ENCODE data around the gene NMU.
"Not testable (repeated sequence)": the region's sequence is repeated elsewhere in the genome, so short reads cannot be mapped to it uniquely, and the experiment has no call there.

The NMU gene

GRCh38 chr4:55553441-55554201 is 82.5 kb downstream of the NMU start:
- DNase-seq, result no peak

GRCh38 chr4:55551964-55552363 is 84.1 kb downstream of the NMU start:
- DNase-seq, result not testable (repeated sequence)

- DNase-seq, result no peak
Observed at GRCh38 chr4:55549888-55550287, 86.2 kb downstream of the NMU start.

- no peak for DNase-seq
Observed at GRCh38 chr4:55547918-55548317, 88.2 kb downstream of the NMU start.

GRCh38 chr4:55547466-55547770 is 88.7 kb downstream of the NMU start:
- DNase-seq, result no peak

GRCh38 chr4:55546756-55547465 is 89.2 kb downstream of the NMU start, which contains the start of gene CLOCK:
Gene CLOCK, minus strand, starts transcription at chr4:55546909. Its CDS starts 64,124 bp downstream, at chr4:55482785.
- DNase-seq, result peak; percentile 87 to 90

GRCh38 chr4:55546506-55546755 is 89.7 kb downstream of the NMU start:
- no peak for DNase-seq

- DNase-seq, result peak; percentile 37 to 38
Observed at GRCh38 chr4:55545641-55546505, 90.2 kb downstream of the NMU start.
